Left lung (tissue), 10 donors: ENCODE results near the gene MKNK2. TPM values are rescaled to one million over a fixed set of nuclear protein-coding genes. Genes with fewer than 3 reads are reported as not detected.

Experiments used
- ATAC-seq: fragments of 200-7000 bp; cut with Tn5 transposase; one replicate; pipeline ENCODE4 v1.9.1; 2020; ENCODE audit warnings: moderate library complexity
- DNase-seq, 4 donors: peaks; one replicate each; pipeline ENCODE4 v3.0.0-alpha.2; 2013 to 2020
- H3K27ac ChIP-seq, 2 donors: fragments of 200-600 bp; sonication (generic) in 1 of 2; one replicate each; pipeline versions ENCODE4 v1.5.0 to v1.8.0; 2020 to 2021
- H3K27me3 ChIP-seq, 2 donors: fragments of 200-600 bp; sonication (generic) in 1 of 2; one replicate each; pipeline versions ENCODE4 v1.5.0 to v1.8.0; 2020 to 2021
- H3K36me3 ChIP-seq, 2 donors: fragments of 200-600 bp; sonication (generic) in 1 of 2; one replicate each; pipeline versions ENCODE4 v1.5.0 to v1.8.0; 2020 to 2021
- H3K4me1 ChIP-seq, 2 donors: fragments of 200-600 bp; one replicate each; pipeline ENCODE4 v1.8.0; 2021
- H3K4me3 ChIP-seq, 2 donors: fragments of 200-600 bp; sonication (generic) in 1 of 2; one replicate each; pipeline versions ENCODE4 v1.5.0 to v1.8.0; 2020 to 2021; ENCODE audit warnings: mild to moderate bottlenecking in 1 of 2
- H3K9me3 ChIP-seq, 2 donors: fragments of 200-600 bp; sonication (generic) in 1 of 2; one replicate each; pipeline versions ENCODE4 v1.5.0 to v1.8.0; 2020 to 2021
- CTCF ChIP-seq, 2 donors: fragments of 200-600 bp; sonication (generic) in 1 of 2; IDR thresholded peaks; one replicate each; pipeline versions ENCODE4 v1.5.0 to v1.8.0; 2021; ENCODE audit warnings: antibody characterized with exemption in 2 of 2
- intact Hi-C, 2 donors: fragments of 100-400 bp; cut with DNase I; formaldehyde crosslinking; loops; one replicate each; pipeline versions ENCODE4 v1.11.2 to v1.14.2; 2022
- polyA plus RNA-seq, 6 donors: library from polyadenylated mRNA; unstranded; fragments of 120-200 nt; gene quantifications; one replicate each; pipeline ENCODE4 v1.2.1, GENCODE V29; 2013; ENCODE audit not compliant: insufficient read length in 6 of 6
- total RNA-seq, 2 donors: library from RNA; stranded (reverse); fragmentation: NEBNext Ultra II Directional; extraction: Animal tissue kit (Norgen Biotek cat#: 25700); gene quantifications; one replicate each; pipeline ENCODE4 v1.2.1, GENCODE V29; 2021
- donor health status: DM: no; HTN: yes; CAD: no.
- donor health status: DM: no; HTN: no; CAD: no.

The MKNK2 gene
- total and polyA plus RNA-seq, 8 donors: 59.3 to 291 (median 86.1) TPM

GRCh38 chr19:2083174-2083854, 32.3 kb upstream of the MKNK2 start:
- intact Hi-C loops: no loop called here
- peaks cover 0 to 78% of the 10 kb centered on the region in 2 donors for H3K4me1 ChIP-seq
- H3K36me3 ChIP-seq: peaks cover 0 to 52% of the 10 kb centered on the region in 2 donors
- no peaks in the 10 kb centered on the region for H3K27me3 ChIP-seq
- peak; percentile 4 for ATAC-seq
- H3K9me3 ChIP-seq: no peaks in the 10 kb centered on the region
- DNase-seq: peak in 1 of 4 donors; percentile 83
- H3K4me3 ChIP-seq: peak overlapping the region; percentile 5 to 54
- no peak for TF ChIP-seq CTCF (IDR thresholded peaks at IDR 0.05)
- H3K27ac ChIP-seq: peak overlapping the region; percentile 82 to 96

GRCh38 chr19:2081873-2082810, 31.1 kb upstream of the MKNK2 start:
- intact Hi-C loops: no loop called here
- DNase-seq (peak in 2 of 4 donors; percentile 80 to 83), ATAC-seq (peak; percentile 46)
- TF ChIP-seq CTCF (IDR thresholded peaks at IDR 0.05): no peak
- Histone ChIP-seq H3K4me1 (peaks cover 0 to 67% of the 10 kb centered on the region in 2 donors), H3K27me3 (no peaks in the 10 kb centered on the region), H3K27ac (peak overlapping the region; percentile 62 to 96), H3K36me3 (peaks cover 0 to 63% of the 10 kb centered on the region in 2 donors), H3K9me3 (no peaks in the 10 kb centered on the region), H3K4me3 (peak overlapping the region in 1 of 2 donors; percentile 54)

DNA sequence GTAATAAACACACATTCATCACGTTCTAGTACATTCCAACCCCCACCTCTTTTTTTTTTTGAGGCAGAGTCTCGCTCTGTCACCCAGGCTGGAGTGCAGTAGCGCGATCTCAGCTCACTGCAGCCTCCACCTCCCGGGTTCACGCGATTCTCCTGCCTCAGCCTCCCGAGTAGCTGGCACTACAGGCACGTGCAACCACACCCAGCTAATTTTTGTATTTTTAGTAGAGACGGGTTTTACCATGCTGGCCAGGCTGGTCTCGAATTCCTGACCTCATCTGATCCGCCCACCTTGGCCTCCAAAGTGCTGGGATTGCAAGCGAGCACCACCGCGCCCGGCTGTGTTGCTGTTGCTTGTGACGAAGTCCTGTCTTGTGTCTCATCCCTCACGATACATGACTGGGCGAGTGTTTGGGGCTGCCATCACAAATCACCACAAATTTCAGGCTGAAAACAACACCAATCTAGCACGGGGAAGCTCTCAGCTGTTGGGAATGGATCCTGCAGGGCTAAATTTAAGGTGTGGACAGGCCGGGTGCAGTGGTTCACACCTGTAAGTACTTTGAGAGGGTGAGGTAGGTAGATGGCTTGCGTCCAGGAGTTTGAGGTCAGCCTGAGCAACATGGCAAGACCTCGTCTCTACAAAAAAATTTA, 29.4 kb upstream of the MKNK2 start:
- peak; percentile 24 for ATAC-seq
- Histone ChIP-seq H3K4me3 (no peak overlapping the region), H3K36me3 (peaks cover 0 to 80% of the 10 kb centered on the region in 2 donors), H3K9me3 (no peaks in the 10 kb centered on the region), H3K27ac (no peak overlapping the region), H3K27me3 (no peaks in the 10 kb centered on the region), H3K4me1 (peaks cover 0 to 52% of the 10 kb centered on the region in 2 donors)
- no peak for DNase-seq
- no peak for TF ChIP-seq CTCF (IDR thresholded peaks at IDR 0.05)
- intact Hi-C loops: no loop called here

DNA sequence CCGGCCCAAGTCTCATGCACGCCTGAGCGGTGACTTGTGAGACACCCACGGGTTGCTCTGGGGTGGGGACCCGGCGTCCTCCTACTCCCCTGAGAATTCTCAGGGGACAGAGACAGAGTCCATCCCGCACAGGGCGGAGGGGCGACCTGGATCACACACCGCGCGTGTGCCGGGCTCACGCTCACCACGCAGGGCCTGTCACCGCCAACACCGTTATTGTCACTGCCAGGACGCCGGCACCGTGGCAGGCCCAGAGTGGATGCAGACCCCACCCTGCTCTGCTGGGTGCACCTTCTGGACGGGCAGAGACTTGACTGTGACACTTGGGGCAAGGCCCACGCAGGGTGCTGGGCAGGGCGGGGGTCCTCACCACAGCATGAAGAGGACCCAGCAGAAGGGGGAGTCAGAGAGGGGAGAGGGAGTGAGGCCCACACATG, 28.8 kb upstream of the MKNK2 start:
- intact Hi-C loops: no loop called here
- Histone ChIP-seq H3K4me3 (no peak overlapping the region), H3K27me3 (no peaks in the 10 kb centered on the region), H3K27ac (no peak overlapping the region), H3K36me3 (peaks cover 0 to 83% of the 10 kb centered on the region in 2 donors), H3K9me3 (no peaks in the 10 kb centered on the region), H3K4me1 (peaks cover 0 to 55% of the 10 kb centered on the region in 2 donors)
- ATAC-seq (no peak), DNase-seq (no peak)
- no peak for TF ChIP-seq CTCF (IDR thresholded peaks at IDR 0.05)
